Lung (tissue), 12 donors: ENCODE results near the gene TEAD1. TPM values are rescaled to one million over a fixed set of nuclear protein-coding genes. Genes with fewer than 3 reads are reported as not detected.

Source experiments
- ATAC-seq: fragments of 200-7000 bp; cut with Tn5 transposase; one replicate; pipeline ENCODE4 v1.9.1; 2020; ENCODE audit warnings: moderate number of reproducible peaks; ENCODE audit not compliant: insufficient read depth, low FRiP score
- DNase-seq, 3 donors: peaks; one replicate each; pipeline ENCODE4 v3.0.0-alpha.2; 2013 to 2017
- H3K27ac ChIP-seq, 2 donors: one replicate each; pipeline ENCODE4 v1.5.1; 2013; ENCODE audit warnings: mild to moderate bottlenecking in 2 of 2, moderate library complexity in 2 of 2, control low read depth in 1 of 2, inconsistent platforms in 1 of 2, low read depth in 1 of 2, low read length in 1 of 2
- H3K27me3 ChIP-seq, 3 donors: one replicate each; pipeline ENCODE4 v1.5.1; 2013; ENCODE audit warnings: low read length in 2 of 3; ENCODE audit not compliant: control insufficient read depth in 3 of 3, insufficient read depth in 3 of 3
- H3K36me3 ChIP-seq, 4 donors: one replicate each; pipeline ENCODE4 v1.5.1; 2013; ENCODE audit warnings: low read length in 4 of 4, mild to moderate bottlenecking in 1 of 4, moderate library complexity in 1 of 4; ENCODE audit not compliant: control insufficient read depth in 4 of 4, insufficient read depth in 4 of 4
- H3K4me1 ChIP-seq, 5 donors: one replicate each; pipeline ENCODE4 v1.5.1; 2013; ENCODE audit warnings: low read length in 5 of 5, mild to moderate bottlenecking in 2 of 5, moderate library complexity in 1 of 5; ENCODE audit not compliant: control insufficient read depth in 5 of 5, insufficient read depth in 5 of 5
- H3K4me3 ChIP-seq: one replicate; pipeline ENCODE4 v1.5.1; 2013; ENCODE audit warnings: mild to moderate bottlenecking, control low read depth, moderate library complexity
- H3K9ac ChIP-seq, 2 donors: one replicate each; pipeline ENCODE4 v1.5.1; 2013; ENCODE audit warnings: low read length in 2 of 2, control low read depth in 1 of 2; ENCODE audit not compliant: insufficient read depth in 1 of 2
- H3K9me3 ChIP-seq, 4 donors: one replicate each; pipeline ENCODE4 v1.5.1; 2013; ENCODE audit warnings: low read length in 3 of 4, mild to moderate bottlenecking in 1 of 4, moderate library complexity in 1 of 4; ENCODE audit not compliant: control insufficient read depth in 4 of 4, insufficient read depth in 3 of 4
- WGBS, 2 donors: extraction: QIAGEN DNeasy Blood & Tissue Kit; methylation state at CpG; one replicate each; pipeline ENCODE4 v1.1.7; 2013; 5-methylcytosine and 5-hydroxymethylcytosine counted together
- polyA plus RNA-seq, 2 donors: library from polyadenylated mRNA; stranded (reverse); fragments of 200-250 nt; gene quantifications; one replicate each; pipeline ENCODE4 v1.2.1, GENCODE V29; 2013
- total RNA-seq, 2 donors: library from RNA; depleted of rRNA in 1 of 2; stranded (reverse); fragments of >200 nt in 1 of 2; gene quantifications; one replicate each; pipeline ENCODE4 v1.2.1, GENCODE V29; 2014 to 2021
- TF ChIP-seq, protein P1 (sequence below): IDR thresholded peaks from 2 replicates; pipeline ENCODE4 v1.5.1; 2012; ENCODE audit warnings: mild to moderate bottlenecking; ENCODE audit errors: control extremely low read depth, extremely low read depth
- donor health status: control.
- donor health status: control.
- donor health status: Bipolar disorder and iron deficiency.
- donor health status: healthy.
- donor health status: DM: yes; HTN: yes; CAD: no.

Gene TEAD1
- total and polyA plus RNA-seq, 4 donors = 7.7 to 141 (median 38.8) TPM

DNA sequence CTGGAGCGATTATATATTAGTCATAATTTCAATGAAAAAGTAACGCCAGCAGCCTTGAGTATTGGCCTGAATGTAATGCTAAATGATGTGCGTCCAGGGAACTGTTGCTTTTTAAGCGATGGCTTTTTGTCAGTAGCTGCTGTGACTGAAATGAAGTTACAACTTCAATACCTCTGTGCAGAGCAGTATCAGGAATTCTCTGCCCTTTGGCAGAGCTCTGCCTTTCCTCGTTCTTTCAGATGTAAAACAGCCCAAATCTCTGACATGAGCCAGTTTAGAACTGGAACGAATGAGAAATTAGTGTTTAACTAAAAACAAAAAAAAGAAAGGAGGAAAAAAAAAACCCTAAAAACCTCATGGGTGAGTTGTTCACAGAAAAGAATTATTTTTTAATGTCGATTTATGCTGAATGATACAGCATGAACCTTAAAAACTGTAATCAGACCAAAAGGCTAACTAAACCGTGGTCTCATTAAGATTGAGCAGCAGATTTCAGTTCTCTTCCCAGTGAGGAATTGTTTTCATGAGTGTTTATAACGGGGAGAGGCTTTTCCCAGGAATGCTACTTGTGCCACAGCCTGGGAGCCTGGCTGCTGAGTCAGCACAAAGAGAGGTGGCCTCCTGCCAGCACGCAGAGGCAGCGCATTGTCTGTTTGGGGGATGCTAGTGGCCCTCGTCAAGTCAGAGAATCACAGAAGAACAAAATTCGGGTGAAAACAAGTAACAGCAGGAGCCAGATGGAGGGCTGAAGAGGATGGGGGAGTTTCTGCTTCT, 188.7 kb downstream of the TEAD1 start:
- WGBS, 2 donors = 44 to 51% methylated on average over 13 of the region's 13 CpGs
- peaks cover 0 to 3% (median 0%) of the 10 kb centered on the region in 4 donors for H3K36me3 ChIP-seq
- DNase-seq = peak; percentile 94 to 95 (median 94)
- TF ChIP-seq, protein P1, sequence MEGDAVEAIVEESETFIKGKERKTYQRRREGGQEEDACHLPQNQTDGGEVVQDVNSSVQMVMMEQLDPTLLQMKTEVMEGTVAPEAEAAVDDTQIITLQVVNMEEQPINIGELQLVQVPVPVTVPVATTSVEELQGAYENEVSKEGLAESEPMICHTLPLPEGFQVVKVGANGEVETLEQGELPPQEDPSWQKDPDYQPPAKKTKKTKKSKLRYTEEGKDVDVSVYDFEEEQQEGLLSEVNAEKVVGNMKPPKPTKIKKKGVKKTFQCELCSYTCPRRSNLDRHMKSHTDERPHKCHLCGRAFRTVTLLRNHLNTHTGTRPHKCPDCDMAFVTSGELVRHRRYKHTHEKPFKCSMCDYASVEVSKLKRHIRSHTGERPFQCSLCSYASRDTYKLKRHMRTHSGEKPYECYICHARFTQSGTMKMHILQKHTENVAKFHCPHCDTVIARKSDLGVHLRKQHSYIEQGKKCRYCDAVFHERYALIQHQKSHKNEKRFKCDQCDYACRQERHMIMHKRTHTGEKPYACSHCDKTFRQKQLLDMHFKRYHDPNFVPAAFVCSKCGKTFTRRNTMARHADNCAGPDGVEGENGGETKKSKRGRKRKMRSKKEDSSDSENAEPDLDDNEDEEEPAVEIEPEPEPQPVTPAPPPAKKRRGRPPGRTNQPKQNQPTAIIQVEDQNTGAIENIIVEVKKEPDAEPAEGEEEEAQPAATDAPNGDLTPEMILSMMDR = no peak
- no peak for ATAC-seq
- peak overlapping the region in 1 of 2 donors; percentile 73 for H3K9ac ChIP-seq
- no peak overlapping the region for H3K4me3 ChIP-seq
- no peaks in the 10 kb centered on the region for H3K27me3 ChIP-seq
- H3K9me3 ChIP-seq = no peaks in the 10 kb centered on the region
- peaks cover 4 to 37% (median 22%) of the 10 kb centered on the region in 5 donors for H3K4me1 ChIP-seq
- H3K27ac ChIP-seq = peak overlapping the region in 1 of 2 donors; percentile 73

DNA sequence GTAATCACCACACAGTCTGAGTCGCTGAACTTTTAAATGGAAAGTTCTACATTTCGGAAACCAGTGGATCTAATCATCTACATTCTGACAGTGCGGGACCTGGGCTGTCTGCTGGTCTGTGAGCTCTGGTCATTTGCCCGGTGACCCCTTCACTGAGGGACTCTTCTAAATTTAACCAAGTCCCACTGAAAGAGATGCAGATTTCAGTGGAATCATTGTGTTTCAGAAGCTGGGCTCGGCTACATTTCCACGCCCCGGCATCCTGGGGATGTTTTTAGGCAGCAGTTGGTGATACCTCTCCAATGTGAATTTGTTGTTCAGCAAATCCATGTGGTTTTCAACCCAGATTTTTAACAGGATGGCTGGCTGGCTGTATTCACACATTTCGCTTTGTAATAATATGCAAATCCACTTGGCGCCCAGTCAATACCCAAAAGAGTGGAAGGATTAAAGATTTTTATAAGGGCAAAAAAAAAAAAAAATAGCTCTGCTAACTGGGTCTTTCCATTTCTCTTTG, 189.4 kb downstream of the TEAD1 start:
- ATAC-seq = no peak
- no peak overlapping the region for H3K4me3 ChIP-seq
- H3K9ac ChIP-seq = peak overlapping the region in 1 of 2 donors; percentile 73
- H3K36me3 ChIP-seq = peaks cover 0 to 3% (median 0%) of the 10 kb centered on the region in 4 donors
- H3K4me1 ChIP-seq = peaks cover 5 to 37% (median 22%) of the 10 kb centered on the region in 5 donors
- DNase-seq = peak in 1 of 3 donors; percentile 49
- 63 to 71% methylated on average over 9 of the region's 9 CpGs for WGBS, 2 donors
- H3K27ac ChIP-seq = peak overlapping the region in 1 of 2 donors; percentile 30
- no peaks in the 10 kb centered on the region for H3K9me3 ChIP-seq
- no peaks in the 10 kb centered on the region for H3K27me3 ChIP-seq
- TF ChIP-seq, protein P1 = no peak

DNA sequence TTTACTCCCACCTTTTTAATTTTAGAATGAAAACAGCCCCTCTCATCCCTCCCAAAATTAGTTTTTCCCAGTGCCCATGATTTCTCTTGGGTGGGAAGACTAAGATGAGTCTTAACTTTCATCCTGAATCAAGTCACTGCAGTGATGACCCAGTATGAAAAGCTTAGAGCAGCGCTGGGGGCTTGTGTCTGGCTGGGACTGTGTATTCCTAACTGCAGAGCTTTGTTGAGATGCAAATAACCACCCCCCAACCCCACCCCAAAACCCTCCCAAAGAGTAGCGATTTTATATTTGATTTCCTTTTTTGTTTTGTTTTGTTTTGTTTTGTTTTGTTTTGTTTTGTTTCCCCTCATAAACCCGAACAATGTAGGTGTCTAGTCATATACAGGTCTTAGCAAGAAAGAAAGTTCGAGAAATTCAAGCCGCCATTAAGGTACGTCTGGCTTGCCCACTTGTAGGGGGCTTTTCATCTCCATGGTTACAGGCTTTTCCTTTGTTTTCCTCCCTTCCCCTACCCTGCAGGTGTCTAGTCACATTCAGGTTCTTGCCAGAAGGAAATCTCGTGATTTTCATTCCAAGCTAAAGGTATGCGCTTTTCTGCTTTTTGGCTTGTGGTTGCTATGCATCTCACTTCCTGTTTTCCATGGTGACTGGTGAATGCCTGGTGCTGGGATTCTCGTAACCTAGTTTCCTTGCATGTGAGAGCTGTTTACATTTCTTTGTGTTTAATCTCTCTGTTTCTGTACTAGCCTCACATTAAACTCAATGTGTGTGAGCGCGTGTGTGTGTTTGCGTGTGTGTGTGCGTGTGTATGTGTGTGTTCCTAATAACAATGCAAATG, 190.3 kb downstream of the TEAD1 start:
- 25 to 35% methylated on average over 13 of the region's 13 CpGs for WGBS, 2 donors

More for the DNA sequence above, 190.3 kb downstream of the TEAD1 start:
- H3K4me1 ChIP-seq = peaks cover 5 to 37% (median 22%) of the 10 kb centered on the region in 5 donors
- ATAC-seq (no peak), DNase-seq (peak; percentile 85 to 94 (median 93))
- TF ChIP-seq, protein P1 = no peak
- H3K27ac ChIP-seq = no peak overlapping the region
- no peak overlapping the region for H3K4me3 ChIP-seq
- H3K9ac ChIP-seq = peak overlapping the region; percentile 2 to 73
- peaks cover 0 to 3% (median 0%) of the 10 kb centered on the region in 4 donors for H3K36me3 ChIP-seq
- H3K9me3 ChIP-seq = no peaks in the 10 kb centered on the region
- no peaks in the 10 kb centered on the region for H3K27me3 ChIP-seq
